Colonic mucosa (tissue), 4 donors: ENCODE results near the gene MAFF. TPM values are rescaled to one million over a fixed set of nuclear protein-coding genes. Genes with fewer than 3 reads are reported as not detected.

ENCODE experiments used
- DNase-seq: peaks from one replicate; pipeline ENCODE4 v3.0.0-alpha.2; 2020
- H3K27ac ChIP-seq: fragments of 200-600 bp; one replicate; pipeline ENCODE4 v1.8.0; 2021
- H3K27me3 ChIP-seq: fragments of 200-600 bp; one replicate; pipeline ENCODE4 v1.8.0; 2021
- H3K36me3 ChIP-seq: fragments of 200-600 bp; one replicate; pipeline ENCODE4 v1.8.0; 2021
- H3K4me1 ChIP-seq: fragments of 200-600 bp; one replicate; pipeline ENCODE4 v1.8.0; 2021; ENCODE audit warnings: mild to moderate bottlenecking
- H3K4me3 ChIP-seq: fragments of 200-600 bp; one replicate; pipeline ENCODE4 v1.8.0; 2021
- H3K9ac ChIP-seq, 2 donors: one replicate each; pipeline ENCODE4 v1.7.0; 2013; ENCODE audit warnings: control low read depth in 2 of 2, low read depth in 2 of 2, low read length in 2 of 2
- H3K9me3 ChIP-seq: fragments of 200-600 bp; one replicate; pipeline ENCODE4 v1.8.0; 2021
- intact Hi-C: fragments of 100-400 bp; cut with DNase I; formaldehyde crosslinking; loops from one replicate; pipeline ENCODE4 v1.14.1; 2022
- total RNA-seq, 2 donors: library from RNA; stranded (reverse); fragmentation: NEBNext Ultra II Directional in 1 of 2; extraction: Animal tissue kit (Norgen Biotek cat#: 25700) in 1 of 2; gene quantifications; one replicate each; pipeline ENCODE4 v1.2.1, GENCODE V29; 2021
- TF ChIP-seq, protein P1 (sequence below): fragments of 200-600 bp; IDR thresholded peaks from one replicate; pipeline ENCODE4 v1.8.0; 2022; ENCODE audit warnings: antibody characterized with exemption, mild to moderate bottlenecking
- donor health status: healthy.
- donor health status: DM: no; HTN: no; CAD: no.
- donor health status: DM: no; HTN: no; CAD: no.

MAFF gene
- total RNA-seq, 2 donors from 2014 or later, result 5.2 to 41.7 TPM

DNA sequence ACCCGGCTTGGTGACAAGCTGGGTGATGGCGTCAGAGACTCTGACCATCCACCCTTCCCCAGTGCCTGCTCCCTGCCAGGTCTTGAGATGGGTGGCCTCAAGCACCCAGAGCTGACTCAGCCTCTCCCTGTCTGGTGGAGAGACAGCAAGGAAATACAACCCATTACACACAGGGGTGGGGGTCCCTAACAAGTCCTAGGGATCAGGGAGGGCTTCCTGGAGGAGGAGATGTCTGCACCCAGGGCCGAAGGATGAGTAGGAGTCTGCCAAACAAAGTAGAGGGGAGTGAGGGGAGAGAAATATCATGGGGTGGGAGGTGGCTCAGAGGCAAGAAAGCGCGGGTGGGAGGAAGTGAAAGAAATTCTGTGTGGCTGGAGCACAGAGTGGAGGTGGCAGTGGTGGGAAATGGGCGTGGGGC is 6.8 kb downstream of the MAFF start:
- Histone ChIP-seq H3K4me1 (no peaks in the 10 kb centered on the region), H3K27me3 (no peaks in the 10 kb centered on the region), H3K27ac (no peak overlapping the region), H3K9ac (no peak overlapping the region), H3K4me3 (no peak overlapping the region), H3K9me3 (no peaks in the 10 kb centered on the region), H3K36me3 (no peaks in the 10 kb centered on the region)
- no peak for DNase-seq
- TF ChIP-seq, protein P1, sequence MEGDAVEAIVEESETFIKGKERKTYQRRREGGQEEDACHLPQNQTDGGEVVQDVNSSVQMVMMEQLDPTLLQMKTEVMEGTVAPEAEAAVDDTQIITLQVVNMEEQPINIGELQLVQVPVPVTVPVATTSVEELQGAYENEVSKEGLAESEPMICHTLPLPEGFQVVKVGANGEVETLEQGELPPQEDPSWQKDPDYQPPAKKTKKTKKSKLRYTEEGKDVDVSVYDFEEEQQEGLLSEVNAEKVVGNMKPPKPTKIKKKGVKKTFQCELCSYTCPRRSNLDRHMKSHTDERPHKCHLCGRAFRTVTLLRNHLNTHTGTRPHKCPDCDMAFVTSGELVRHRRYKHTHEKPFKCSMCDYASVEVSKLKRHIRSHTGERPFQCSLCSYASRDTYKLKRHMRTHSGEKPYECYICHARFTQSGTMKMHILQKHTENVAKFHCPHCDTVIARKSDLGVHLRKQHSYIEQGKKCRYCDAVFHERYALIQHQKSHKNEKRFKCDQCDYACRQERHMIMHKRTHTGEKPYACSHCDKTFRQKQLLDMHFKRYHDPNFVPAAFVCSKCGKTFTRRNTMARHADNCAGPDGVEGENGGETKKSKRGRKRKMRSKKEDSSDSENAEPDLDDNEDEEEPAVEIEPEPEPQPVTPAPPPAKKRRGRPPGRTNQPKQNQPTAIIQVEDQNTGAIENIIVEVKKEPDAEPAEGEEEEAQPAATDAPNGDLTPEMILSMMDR, result no peak
- intact Hi-C loops, result no loop called here

DNA sequence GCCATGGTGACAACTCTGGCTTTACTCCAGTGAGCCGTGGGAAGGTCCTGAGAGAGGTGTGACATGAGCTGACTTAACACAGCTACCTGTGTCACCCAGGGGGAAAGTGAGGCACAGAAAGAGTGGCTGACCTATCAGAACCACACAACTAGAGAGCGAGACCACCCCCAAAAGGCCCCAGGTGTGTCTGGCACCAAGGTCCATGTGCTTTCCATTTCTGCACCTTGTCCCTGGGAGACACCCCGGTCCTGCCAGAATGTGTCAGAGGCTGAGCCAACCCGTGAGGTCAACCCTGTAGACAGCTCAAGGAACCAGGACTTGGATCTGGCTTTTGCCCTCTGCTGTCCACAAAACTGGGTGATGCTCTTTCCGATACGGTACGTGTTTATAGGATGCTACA is 9.8 kb downstream of the MAFF start:
- H3K27ac ChIP-seq, result no peak overlapping the region
- no peaks in the 10 kb centered on the region for H3K9me3 ChIP-seq
- intact Hi-C loops, result no loop called here
- TF ChIP-seq, protein P1, result no peak
- no peak overlapping the region for H3K4me3 ChIP-seq
- no peaks in the 10 kb centered on the region for H3K36me3 ChIP-seq
- H3K4me1 ChIP-seq, result no peaks in the 10 kb centered on the region
- no peaks in the 10 kb centered on the region for H3K27me3 ChIP-seq
- H3K9ac ChIP-seq, result no peak overlapping the region
- DNase-seq, result no peak

DNA sequence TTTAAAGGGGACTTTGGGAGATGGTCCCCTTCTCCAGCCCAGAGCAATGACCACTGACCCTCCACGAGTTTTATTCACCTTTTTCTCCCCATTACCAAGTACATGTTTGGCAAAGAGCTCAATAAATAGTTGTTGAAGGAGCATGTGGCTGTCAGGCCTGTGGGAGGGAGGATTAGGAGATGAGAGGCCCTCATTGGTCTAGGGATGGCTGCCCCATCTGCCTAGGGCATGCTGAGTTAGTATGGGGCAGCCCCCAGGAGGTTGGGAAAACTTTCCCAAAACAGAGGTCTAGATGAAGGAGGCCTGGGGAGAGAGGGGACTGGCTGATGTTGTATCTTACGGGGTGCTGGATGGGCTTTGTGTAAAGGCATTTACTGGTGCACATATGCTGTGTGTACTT is 10.6 kb downstream of the MAFF start:
- Histone ChIP-seq H3K27me3 (no peaks in the 10 kb centered on the region), H3K4me3 (no peak overlapping the region), H3K9ac (no peak overlapping the region), H3K9me3 (no peaks in the 10 kb centered on the region), H3K36me3 (no peaks in the 10 kb centered on the region), H3K27ac (no peak overlapping the region), H3K4me1 (no peaks in the 10 kb centered on the region)
- TF ChIP-seq, protein P1, result no peak
- intact Hi-C loops, result no loop called here
- no peak for DNase-seq

DNA sequence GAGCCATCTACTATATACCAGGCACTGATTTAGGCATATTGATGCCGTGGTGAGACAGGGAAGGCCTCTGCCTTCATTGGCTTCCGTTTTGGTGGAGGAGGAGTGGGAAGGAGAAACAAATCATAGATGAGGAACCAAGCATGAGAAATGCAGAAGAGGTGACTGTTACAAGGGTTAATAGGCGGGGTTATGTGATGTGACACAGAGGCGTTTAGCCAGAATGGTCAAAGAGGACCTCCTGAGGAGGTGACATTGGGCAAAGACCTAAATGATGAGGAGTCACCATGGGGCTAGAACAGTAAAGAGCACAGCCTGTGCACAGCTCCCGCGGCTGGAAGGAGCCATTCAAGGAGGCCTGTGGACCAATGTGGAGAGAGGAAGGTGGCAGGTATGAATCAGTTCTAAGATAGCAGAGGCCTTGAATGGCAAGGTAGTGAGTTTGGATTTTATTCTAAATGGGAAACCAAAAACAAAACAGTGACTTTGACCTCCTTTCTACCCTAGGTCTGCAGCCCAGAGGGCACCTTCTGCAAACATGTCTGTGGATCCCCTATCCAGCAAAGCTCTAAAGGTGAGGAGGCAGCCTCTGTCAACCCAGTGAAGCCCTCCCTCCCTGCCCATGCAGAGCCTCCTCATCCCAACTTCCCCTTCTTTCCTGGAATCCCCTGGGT is 11.7 kb downstream of the MAFF start:
- intact Hi-C loops, result no loop called here
- H3K27me3 ChIP-seq, result no peaks in the 10 kb centered on the region
- TF ChIP-seq, protein P1, result no peak
- no peaks in the 10 kb centered on the region for H3K9me3 ChIP-seq
- no peaks in the 10 kb centered on the region for H3K4me1 ChIP-seq
- no peak overlapping the region for H3K9ac ChIP-seq
- DNase-seq, result no peak
- no peak overlapping the region for H3K27ac ChIP-seq
- no peak overlapping the region for H3K4me3 ChIP-seq
- no peaks in the 10 kb centered on the region for H3K36me3 ChIP-seq

DNA sequence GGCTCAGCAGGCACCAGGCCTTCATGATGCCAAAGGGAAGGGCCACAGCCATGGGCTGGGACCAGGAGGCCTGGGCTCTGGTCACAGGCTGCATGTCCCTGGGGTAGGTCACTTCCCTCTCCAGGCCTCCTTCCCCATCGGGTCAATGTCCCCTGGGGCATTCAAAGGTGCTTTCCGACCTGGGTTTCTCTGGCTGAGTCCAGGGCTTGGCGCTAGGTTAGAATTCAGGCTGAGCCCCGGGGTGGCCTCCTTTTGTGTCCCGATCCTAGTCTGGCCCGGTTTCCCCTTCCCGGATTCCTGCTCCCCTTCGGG is 12.2 kb downstream of the MAFF start:
- H3K9me3 ChIP-seq, result no peaks in the 10 kb centered on the region
- no peak for DNase-seq
- H3K27ac ChIP-seq, result no peak overlapping the region
- peaks cover 4% of the 10 kb centered on the region for H3K4me1 ChIP-seq
- intact Hi-C loops, result no loop called here
- no peaks in the 10 kb centered on the region for H3K27me3 ChIP-seq
- H3K4me3 ChIP-seq, result no peak overlapping the region
- no peaks in the 10 kb centered on the region for H3K36me3 ChIP-seq
- peak overlapping the region in 1 of 2 donors; percentile 38 for H3K9ac ChIP-seq
- TF ChIP-seq, protein P1, result no peak
